HEK293 (cell line): ENCODE measurements around the gene HUS1B.

ENCODE experiments used
- ATF2 ChIP-seq: fragments of 450-650 bp; formaldehyde crosslinking; IDR thresholded peaks from 2 replicates; pipeline ENCODE4 v1.5.1; 2016; ENCODE audit warnings: missing biosample characterization, missing genetic modification characterization, low read depth
- CTCF ChIP-seq: fragments of 450-650 bp; formaldehyde crosslinking; IDR thresholded peaks from 2 replicates; pipeline ENCODE4 v1.5.1; 2016; ENCODE audit warnings: missing biosample characterization, missing genetic modification characterization
- ELK4 ChIP-seq: IDR thresholded peaks from 2 replicates; pipeline ENCODE4 v1.6.1; 2011; ENCODE audit warnings: mild to moderate bottlenecking, low read depth, low read length, borderline replicate concordance
- REST ChIP-seq: fragments of 450-650 bp; formaldehyde crosslinking; IDR thresholded peaks from 2 replicates; pipeline ENCODE4 v1.5.1; 2016; ENCODE audit warnings: missing biosample characterization, missing genetic modification characterization
- ZNF174 ChIP-seq: fragments of 450-650 bp; formaldehyde crosslinking; IDR thresholded peaks from 2 replicates; pipeline ENCODE4 v1.5.0; 2017; ENCODE audit warnings: missing biosample characterization, mild to moderate bottlenecking, missing genetic modification characterization
- ZNF324 ChIP-seq: fragments of 450-650 bp; formaldehyde crosslinking; IDR thresholded peaks from 2 replicates; pipeline ENCODE4 v1.5.1; 2016; ENCODE audit warnings: missing biosample characterization, missing genetic modification characterization
- ZNF350 ChIP-seq: fragments of 450-650 bp; formaldehyde crosslinking; IDR thresholded peaks from 2 replicates; pipeline ENCODE4 v1.5.0; 2017; ENCODE audit warnings: missing biosample characterization, mild to moderate bottlenecking, missing genetic modification characterization
- ZNF510 ChIP-seq: fragments of 450-650 bp; formaldehyde crosslinking; IDR thresholded peaks from 2 replicates; pipeline ENCODE4 v1.5.1; 2018; ENCODE audit warnings: mild to moderate bottlenecking, missing genetic modification characterization, missing biosample characterization; ENCODE audit not compliant: insufficient replicate concordance

- TF ChIP-seq ATF2: no peak
- no peak for TF ChIP-seq ZNF350 (tag by site-specific recombination)
- no peak for TF ChIP-seq CTCF (tag by site-specific recombination)
- TF ChIP-seq ELK4: no peak
- TF ChIP-seq ZNF324: no peak
- no peak for TF ChIP-seq ZNF510 (tag by site-specific recombination)
- no peak for TF ChIP-seq REST (tag by site-specific recombination)
- no peak for TF ChIP-seq ZNF174 (tag by site-specific recombination)
These were observed 843 bp upstream of the HUS1B start for GRCh38 chr6:657743-658142.
